ENCODE data around the gene ARHGAP6.

DNA sequence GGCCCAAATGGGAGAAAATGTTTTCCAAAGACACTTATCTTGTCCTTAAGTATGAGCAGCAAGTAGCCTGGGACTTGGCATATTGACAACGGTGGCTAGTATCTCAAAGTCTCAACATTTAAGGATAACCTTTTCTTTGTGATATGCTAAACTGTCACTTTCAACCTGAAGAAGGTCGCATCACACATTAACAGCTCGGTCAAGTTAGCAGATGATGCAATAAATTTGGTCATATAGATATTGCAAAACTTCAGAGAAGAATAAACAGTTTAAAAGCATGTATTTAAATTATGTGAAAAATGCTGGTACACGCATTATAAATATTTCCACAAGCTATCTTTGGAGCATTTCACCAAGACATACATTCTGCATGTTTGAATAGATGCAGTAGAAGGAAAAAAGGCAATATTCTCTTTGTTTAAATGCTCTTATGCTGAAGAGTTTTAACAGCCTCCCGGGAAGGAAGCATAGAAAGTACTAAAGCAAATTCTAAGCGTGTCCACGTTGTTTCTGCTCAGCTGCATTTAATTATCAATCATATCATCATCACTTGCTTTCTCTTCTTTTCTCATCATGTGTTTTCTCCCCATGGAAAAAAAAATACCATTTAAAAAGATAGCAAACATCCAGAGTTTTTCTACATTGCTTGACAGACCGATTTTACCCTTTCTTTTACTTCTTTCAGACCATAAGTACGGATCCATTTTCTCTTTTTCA, 24.2 kb downstream of the ARHGAP6 start:
- TF ChIP-seq, protein P1, sequence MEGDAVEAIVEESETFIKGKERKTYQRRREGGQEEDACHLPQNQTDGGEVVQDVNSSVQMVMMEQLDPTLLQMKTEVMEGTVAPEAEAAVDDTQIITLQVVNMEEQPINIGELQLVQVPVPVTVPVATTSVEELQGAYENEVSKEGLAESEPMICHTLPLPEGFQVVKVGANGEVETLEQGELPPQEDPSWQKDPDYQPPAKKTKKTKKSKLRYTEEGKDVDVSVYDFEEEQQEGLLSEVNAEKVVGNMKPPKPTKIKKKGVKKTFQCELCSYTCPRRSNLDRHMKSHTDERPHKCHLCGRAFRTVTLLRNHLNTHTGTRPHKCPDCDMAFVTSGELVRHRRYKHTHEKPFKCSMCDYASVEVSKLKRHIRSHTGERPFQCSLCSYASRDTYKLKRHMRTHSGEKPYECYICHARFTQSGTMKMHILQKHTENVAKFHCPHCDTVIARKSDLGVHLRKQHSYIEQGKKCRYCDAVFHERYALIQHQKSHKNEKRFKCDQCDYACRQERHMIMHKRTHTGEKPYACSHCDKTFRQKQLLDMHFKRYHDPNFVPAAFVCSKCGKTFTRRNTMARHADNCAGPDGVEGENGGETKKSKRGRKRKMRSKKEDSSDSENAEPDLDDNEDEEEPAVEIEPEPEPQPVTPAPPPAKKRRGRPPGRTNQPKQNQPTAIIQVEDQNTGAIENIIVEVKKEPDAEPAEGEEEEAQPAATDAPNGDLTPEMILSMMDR (IDR thresholded peaks at IDR 0.05; ENCODE audit: low read length): no peak
- TF ChIP-seq EZH2 (optimal IDR thresholded peaks at IDR 0.05; ENCODE audit: low read depth, low read length): no peak
